Measurements from ENCODE around the gene GCN1.

GCN1 gene

GRCh38 chr12:120242275-120242799 lies 47.8 kb upstream of the GCN1 start:
- no peaks in the 10 kb centered on the region for H3K4me1 ChIP-seq (ENCODE audit: control insufficient read depth, insufficient read depth, low read length)
- CTCF ChIA-PET: interaction anchor here (0.7 to 9.3 kb wide), 3 partner anchors 7 to 72 kb away, joined by 3 to 75 read pairs (median 25); no protein-coding TSS in a partner anchor
- POLR2A ChIA-PET: interaction anchor here (0.8 to 3.2 kb wide), 4 partner anchors 12 to 49 kb away, joined by 4 to 15 read pairs (median 8); partner anchors contain the start of gene RPLP0

More at GRCh38 chr12:120242275-120242799, 47.8 kb upstream of the GCN1 start:
- H3K9me3 ChIP-seq (ENCODE audit: control insufficient read depth, insufficient read depth, low read depth, low read length): no peaks in the 10 kb centered on the region
- no peak overlapping the region for H3K4me3 ChIP-seq (ENCODE audit: low read depth, low read length)
- no peaks in the 10 kb centered on the region for H3K36me3 ChIP-seq (ENCODE audit: control insufficient read depth in 2 of 2, insufficient read depth in 1 of 2, low read length in 2 of 2)
- TF ChIP-seq HIC1 (tag by site-specific recombination; IDR thresholded peaks at IDR 0.05) (no peak), ZNF202 (tag by site-specific recombination; IDR thresholded peaks at IDR 0.05; ENCODE audit: borderline replicate concordance) (no peak), PBX3 (CRISPR knock-in tag; IDR thresholded peaks at IDR 0.05) (no peak), ZNF747 (tag by site-specific recombination; IDR thresholded peaks at IDR 0.05) (no peak), ZNF530 (tag by site-specific recombination; IDR thresholded peaks at IDR 0.05; ENCODE audit: low read depth) (no peak), BCL6B (tag by site-specific recombination; IDR thresholded peaks at IDR 0.05) (no peak), AEBP2 (tag by site-specific recombination; IDR thresholded peaks at IDR 0.05; ENCODE audit: borderline replicate concordance) (no peak), ZNF776 (tag by site-specific recombination; IDR thresholded peaks at IDR 0.05; ENCODE audit: borderline replicate concordance) (no peak), ZNF558 (tag by site-specific recombination; IDR thresholded peaks at IDR 0.05) (no peak), ZNF692 (tag by site-specific recombination; IDR thresholded peaks at IDR 0.05) (no peak), ZNF155 (tag by site-specific recombination; IDR thresholded peaks at IDR 0.05) (no peak), PRDM4 (tag by site-specific recombination; IDR thresholded peaks at IDR 0.05) (no peak), ZNF670 (tag by site-specific recombination; IDR thresholded peaks at IDR 0.05; ENCODE audit: low read depth) (no peak), ZNF555 (tag by site-specific recombination; conservative IDR thresholded peaks at IDR 0.05) (no peak), ZNF169 (tag by site-specific recombination; IDR thresholded peaks at IDR 0.05) (no peak), GLIS2 (tag by site-specific recombination; IDR thresholded peaks at IDR 0.05) (no peak), EGR2 (tag by site-specific recombination; IDR thresholded peaks at IDR 0.05; ENCODE audit: low read depth) (no peak), ZNF623 (tag by site-specific recombination; IDR thresholded peaks at IDR 0.05) (no peak)
- H3K27ac ChIP-seq (ENCODE audit: extremely low read depth, low read depth, low read length): no peak overlapping the region
